Stimulated activated CD4-positive, alpha-beta T cell treated with anti-CD3 and anti-CD28 coated beads, Interleukin-12 subunit alpha, Interleukin-12 subunit beta, amount 100 ng/mL, for 48 hours (primary cell): ENCODE data around the gene NAT8L.

Source experiments
- DNase-seq, 3 donors: peaks; one replicate each; pipeline ENCODE4 v3.0.0-alpha.2; 2020; ENCODE audit warnings: low read depth in 2 of 3, low spot score in 1 of 3

Gene NAT8L

DNA sequence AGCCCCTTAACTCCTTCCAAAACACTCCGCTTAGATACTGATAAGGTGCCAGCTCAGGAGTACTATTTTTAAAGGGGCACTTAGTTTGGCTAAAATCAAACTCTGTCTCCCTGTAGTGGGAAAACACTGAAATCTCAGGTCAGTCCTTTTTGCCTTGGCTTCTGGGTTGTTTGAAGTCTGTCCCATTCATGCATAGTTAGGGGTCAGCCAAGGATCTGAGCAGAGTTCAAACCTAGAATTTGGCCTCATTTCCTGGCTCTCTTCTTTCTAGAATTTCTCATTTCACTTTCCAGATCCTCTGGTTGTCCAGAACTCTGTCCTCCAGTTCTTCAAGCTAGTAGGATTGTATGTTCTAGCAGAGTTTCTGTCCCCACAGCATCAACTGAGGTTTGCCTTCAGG is 31.5 kb downstream of the NAT8L start:
- no peak for DNase-seq

DNA sequence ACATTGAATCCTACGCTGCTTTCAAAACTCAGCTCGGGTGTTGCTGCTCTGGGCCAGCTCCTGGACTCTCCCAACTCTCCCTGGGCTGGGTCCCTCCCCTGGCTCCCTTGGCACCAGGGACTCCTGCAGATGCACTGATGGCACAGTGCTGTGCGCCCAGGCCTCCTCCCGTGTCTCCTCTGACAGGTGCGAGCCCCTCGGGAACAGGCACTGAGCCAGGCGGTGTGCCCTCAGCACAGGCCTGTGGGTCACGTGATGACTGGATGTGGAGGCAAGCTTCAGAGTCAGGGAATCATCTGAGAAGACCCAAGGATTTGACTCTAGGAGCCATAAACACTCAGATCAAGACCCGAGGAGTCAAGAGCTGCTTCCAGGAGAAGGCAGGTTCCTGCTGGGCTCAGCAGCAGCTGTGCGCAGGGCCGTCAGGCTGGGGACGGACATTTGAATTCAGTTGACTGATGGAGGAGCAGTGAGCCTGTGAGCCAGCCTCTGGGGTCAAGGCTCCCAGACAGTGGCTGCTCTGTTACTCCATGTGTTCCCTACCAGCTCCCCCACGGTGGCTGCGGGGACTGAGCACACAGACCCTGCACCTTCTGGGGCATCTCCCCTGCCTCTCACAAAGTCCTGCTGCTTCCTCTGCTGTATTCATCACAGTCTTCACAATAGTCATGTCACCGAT is 33.0 kb downstream of the NAT8L start:
- no peak for DNase-seq

DNA sequence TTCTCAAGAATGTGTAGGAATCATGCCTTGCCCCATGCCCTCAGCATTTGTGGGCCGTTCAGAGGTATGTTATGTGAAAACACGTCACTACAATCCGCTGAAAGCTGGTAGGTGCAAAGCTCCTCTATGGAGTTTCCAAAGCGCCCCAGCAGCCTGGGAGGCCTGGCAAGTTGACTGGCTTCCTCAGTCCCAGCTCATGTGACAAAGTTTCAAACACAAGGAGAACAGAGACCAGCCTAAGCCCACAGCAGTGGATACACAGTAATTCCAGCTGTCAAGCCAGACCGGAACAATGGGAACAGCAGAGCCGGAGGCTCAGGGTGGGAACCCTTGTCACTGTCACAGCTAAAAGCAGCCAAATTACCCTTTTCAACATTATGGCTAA is 33.5 kb downstream of the NAT8L start:
- no peak for DNase-seq

DNA sequence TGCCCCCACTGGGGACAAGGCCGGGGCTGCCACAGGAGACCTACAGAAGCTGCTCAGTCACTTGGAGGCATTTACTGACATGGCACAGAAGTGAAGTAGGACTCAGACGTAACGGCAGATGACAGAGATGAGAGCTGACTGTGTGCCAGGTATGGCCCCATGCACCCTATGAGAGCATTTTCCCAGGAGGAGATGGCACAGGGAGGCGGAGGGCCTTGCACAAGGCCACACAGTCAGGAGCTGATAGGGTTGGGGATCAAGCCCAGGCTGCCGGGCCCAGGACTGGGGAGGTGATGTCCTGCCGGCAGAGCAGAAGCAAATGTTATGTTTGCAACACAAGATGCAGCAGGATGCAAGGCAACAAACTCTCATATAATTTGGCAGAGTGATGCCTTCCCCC is 34.1 kb downstream of the NAT8L start:
- DNase-seq, result no peak

DNA sequence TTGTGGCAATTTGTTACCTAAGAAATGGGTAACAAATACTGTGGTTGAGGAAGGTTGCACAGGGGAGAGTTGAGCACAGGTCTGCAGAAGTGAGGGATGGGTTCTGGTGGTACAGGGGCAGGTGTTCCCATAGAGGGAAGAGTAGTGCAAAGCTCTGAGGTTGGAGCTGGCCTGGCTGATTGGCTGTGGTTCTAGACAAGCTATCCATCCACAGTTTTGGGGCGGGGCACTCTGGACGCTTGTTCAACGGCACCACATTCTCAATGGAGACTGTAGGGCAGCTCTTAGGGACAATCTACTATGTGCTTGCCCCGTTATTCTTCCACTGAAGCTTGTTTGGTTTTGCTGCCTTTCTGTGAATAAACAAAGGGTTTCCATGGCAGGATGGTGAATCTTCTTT is 35.4 kb downstream of the NAT8L start:
- DNase-seq, result no peak

DNA sequence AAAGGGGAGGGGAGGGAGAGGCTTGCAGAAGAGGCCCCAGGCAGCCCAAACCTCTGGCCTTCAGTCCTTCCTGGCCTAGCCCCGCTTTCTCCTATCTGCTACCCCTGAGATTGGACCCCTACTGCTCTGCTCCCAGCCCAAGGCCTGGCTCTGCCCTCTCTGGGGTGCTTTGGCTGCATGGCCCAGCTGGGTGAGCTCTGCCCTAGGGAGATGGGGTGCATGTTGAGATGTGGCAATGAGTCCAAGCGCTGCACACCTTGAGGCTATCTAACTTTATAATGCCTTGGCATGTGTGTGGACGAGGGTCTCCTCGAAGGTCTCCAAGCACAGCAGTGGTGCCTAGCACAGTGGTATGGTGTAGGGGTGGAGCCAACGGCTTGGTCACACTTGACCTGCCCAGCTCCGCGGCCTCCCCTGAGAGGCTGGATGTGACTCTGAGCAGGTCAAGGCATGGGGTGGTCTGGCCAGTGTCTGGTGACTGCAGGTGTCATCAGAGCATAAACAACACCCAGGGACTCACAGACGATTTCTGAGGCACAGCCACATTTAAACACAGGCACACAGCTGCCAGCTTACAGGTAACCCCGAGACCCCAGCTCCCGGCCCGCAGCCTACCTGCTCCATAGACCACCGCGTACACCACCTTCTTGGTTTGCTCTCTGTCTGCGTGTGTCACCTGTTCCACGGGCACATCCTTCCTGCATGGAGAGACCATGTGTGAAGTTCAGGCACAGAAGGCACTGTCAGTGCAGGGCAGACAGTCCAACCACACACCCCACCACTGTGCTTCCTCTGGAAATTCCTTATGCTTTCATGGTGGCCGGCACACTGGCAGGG is 36.3 kb downstream of the NAT8L start:
- DNase-seq, result no peak

DNA sequence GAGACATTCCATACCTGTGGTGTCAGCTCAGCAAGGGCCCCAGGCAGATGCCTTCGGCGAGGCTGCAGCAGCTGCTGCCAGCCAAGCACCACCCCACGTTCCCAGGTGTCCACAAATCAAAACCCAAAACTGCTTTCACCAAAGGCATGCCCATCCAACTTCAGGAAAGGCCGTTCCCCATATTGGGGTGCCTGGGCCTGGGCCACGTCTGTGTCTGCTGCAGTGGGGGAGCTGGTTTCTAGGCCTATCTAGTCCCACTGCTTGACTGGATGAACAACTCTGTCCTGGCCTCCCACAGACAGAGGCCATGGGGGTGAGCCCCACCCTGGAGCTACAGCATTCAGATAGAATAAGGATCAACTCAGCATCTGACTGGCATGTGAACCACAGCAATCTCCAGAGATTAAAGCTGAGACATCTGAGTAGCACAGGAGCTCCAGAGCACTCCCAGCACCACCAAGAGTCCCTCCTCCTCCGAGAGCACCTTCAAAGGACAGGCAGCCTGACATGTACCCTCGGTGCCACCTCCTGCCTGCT is 37.0 kb downstream of the NAT8L start:
- no peak for DNase-seq

DNA sequence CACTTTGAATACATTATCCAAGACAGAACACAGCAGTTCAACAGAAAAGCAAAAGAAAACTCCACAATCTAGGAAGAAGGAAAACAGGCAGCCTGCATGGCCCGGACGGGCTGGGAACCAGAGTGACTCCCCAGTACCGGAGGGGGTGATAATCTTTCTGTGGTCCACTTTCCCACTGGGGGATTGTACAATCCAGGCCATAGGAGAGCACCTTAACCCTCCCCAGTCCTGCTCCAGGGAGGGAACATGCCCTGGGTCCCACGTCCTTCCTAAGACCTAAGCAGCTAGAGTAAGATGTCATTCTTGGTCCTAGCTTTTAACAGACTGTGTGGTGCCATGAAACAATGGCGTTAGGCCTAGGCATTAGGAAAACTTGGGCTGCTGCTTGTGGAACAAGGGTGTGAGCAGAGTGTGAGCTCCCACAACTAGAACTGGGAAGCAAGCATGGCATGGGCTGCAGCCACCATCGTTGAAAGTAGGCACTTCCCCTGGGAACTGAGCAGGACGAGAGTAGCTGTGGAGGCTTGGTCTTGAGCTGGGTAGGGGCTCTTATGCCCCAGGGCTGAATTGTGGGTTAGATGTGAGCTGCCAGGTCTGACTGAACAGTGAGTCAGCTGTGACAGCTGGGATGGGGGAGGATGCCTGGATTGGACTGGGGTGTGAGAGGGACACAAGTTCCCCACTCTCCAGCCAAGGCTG is 42.4 kb downstream of the NAT8L start:
- no peak for DNase-seq

DNA sequence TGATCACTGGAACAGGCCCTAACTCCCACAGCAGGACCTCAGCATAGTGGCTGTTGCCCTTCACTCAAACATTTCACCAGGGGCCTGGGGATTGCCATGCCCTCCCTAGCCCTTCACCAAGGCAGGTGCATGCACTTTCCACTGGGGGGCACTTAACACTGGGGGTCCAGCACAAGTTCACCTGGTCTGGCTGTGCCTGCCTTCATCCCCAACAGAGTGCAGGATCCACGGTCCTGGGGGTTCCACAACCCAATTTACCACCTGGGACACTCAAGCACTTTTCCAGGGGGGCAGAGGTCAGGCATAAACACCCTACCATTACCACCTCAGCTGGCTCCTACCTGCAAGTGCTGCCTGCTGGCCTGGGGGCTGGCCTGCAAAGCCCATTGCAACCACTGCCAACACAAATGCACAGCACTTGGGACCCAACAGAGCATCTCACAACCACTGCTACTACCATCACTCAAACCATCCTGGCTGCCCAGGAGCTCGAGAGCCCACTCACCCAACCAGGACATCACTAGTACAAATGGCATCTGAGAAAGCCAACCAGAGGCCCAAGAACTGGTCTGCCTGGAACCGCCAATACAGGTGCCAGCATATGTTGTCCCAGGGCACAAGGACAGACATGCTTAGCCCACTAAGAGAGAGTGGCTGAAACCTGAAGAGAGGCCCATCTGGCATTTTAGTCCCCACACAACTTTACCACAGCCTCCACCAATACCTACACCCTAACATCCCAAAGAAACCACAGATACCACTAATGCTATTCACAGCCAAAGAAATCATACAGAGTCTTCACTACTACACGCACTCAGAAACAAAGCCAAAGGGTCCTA is 43.1 kb downstream of the NAT8L start:
- DNase-seq, result no peak

DNA sequence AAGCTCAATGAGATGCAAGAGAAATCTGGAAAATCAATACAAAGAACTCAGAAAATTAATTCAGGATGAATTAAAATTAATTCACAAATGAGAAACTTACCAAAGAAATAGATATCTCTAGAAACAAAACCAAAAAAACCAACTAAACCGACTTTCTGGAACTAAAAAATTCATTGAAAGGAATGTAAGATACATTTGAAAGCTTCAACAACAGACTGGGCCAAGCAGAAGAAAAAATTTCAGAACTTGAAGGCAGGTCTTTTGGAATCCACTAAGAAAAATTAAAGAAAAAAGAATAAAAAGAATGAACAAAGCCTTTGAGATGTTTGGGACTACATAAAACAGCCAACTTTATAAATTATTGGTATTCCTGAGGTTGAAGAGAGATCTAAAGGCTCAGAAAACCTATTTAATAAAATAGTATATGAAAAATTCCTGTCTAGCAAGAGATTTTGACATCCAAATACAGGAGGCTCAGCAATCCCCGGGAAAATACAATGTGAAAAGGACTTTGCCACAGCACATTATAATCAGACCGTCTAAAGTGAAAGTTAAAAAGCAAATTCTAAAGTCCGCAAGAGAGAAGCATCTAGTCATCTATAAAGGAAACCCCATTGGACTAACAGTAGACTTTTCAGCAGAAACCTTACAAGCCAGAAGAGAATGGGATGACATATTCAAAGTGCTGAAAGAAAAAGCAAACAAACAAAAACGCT is 44.2 kb downstream of the NAT8L start:
- no peak for DNase-seq

DNA sequence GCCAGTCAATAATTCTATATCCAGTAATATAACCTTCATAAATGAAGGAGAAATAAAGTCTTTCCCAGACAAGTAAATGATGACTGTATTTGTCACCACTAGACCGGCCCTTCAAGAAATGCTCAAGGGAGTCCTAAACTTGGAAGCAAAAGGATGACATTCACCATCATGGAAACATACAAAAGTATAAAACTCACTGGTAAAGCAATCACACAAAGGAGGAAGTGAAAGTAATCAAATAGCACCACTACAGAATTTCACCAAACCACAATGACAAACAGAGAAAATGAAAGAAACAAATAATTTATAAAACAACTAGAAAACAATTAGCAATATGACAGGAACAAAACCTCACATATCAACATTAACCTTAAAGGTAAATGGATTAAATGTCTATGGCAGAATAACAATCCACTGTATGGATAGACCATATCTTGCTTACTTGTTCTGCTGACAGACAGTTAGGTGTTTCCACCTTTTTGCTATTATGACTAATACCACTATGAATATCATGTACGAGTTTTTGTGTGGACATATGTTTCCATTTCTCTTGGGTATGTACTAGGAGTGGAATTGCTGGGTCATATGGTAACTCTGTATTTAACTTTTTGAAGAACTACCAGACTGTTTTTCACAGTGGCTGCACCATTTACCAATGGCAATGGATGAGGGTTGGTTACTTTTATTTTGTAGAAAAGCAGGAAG is 44.9 kb downstream of the NAT8L start:
- no peak for DNase-seq

DNA sequence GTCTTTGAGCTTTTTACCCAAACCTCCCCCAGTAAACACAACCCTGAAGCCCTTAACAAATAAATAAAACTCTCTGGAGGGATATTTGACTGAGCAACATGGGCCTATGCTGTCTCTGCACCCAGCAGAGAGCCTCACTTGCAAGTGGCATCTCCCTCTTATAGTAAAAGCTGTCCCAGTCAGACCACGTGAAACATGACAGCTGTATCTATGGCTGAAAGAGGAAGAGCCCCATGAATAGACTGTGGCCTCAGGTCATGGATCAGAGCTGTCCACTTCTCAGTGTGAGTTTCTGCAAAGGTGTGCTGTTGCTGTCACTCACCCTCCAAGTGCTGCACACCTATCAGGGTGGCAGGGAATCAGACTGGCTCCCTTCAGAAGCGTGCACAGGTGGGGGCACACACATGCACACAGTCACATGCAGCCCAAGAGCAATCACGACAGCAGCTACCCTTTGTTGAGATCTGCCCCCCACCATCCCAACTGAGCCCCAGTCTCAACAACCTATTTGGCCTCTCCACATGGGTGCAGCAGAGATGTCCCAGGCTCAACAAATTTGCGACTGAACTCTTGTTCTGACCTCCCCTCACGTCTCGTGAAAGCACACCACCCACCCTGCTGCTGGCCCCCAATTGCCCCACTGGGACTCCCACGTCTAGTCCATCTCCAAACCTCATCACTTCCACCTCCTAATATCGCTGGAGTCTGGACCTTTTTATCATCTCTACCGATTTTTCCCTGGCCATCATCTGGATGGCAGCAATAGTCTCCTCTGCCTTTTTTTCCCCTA is 45.6 kb downstream of the NAT8L start:
- no peak for DNase-seq

DNA sequence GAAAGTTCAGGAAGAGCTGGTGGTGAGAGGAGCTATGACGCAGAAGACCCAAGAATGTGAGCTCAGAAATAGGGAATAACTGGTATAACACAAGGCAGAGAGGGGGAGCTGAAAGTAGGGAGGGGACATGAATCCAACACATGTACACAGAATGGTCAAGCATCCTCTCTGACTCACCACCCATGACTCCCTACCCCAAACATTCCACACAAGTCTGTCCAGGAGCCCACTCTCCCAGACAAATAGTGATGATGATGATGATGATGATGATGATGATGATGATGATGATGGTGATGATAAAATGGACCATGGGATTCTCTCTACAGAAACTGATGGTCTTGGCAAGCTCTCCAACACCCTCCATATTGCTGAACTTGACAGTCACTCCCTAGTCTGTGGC is 46.4 kb downstream of the NAT8L start:
- DNase-seq, result no peak

DNA sequence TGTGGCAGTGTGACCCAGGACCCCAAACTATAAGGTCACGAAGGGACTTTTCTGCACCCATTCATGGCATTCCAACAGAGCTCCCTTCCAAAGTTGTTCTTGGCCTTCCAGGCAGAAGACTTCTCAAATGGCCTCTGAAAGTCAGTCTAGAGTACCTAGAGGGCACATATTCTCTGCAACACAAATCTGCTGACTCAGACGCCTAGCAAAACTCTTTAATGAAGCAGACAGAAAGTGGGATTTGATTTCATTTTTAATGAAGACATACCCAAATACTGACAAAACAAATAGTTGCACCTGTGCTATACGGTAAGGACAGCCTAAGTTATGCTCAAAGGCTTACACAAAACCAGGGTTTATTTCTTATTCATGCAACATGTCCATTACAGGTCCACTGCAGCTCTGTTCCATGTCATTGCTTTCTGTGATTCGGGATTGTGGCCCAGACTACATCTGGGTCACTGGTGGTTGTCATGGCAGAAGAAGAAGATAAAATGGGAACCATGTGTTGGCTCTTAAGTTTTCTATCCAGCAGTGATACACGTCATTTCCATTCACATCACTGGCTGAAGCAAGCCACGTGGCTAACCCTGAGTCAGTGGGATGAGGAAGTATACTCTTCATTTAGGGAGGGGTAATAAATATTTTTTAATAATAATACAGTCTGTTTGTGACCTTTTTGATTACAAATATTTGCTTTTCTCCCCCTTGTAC is 57.7 kb downstream of the NAT8L start:
- no peak for DNase-seq
